T-helper 2 cell (primary cell): ENCODE data around the gene NTSR2.

Experiments
- DNase-seq, 5 experiments: peaks; one replicate each; pipeline versions ENCODE4 v3.0.0 to v3.0.0-alpha.2; 2012 to 2022

The NTSR2 gene

GRCh38 chr2:11624893-11625292, 45.1 kb downstream of the NTSR2 start:
- DNase-seq, result no peak

- no peak for DNase-seq
These were observed 47.4 kb downstream of the NTSR2 start for GRCh38 chr2:11622611-11623010.

GRCh38 chr2:11621410-11621809, 48.6 kb downstream of the NTSR2 start:
- DNase-seq, result no peak

- no peak for DNase-seq
These were observed 51.3 kb downstream of the NTSR2 start for GRCh38 chr2:11618708-11619062.

GRCh38 chr2:11617984-11618707, 51.8 kb downstream of the NTSR2 start:
- no peak for DNase-seq

- DNase-seq, result no peak
These were observed 52.5 kb downstream of the NTSR2 start for GRCh38 chr2:11617527-11617926.

GRCh38 chr2:11616851-11617415, 53.1 kb downstream of the NTSR2 start:
- no peak for DNase-seq

GRCh38 chr2:11616097-11616687, 53.8 kb downstream of the NTSR2 start:
- no peak for DNase-seq

GRCh38 chr2:11615209-11615608, 54.8 kb downstream of the NTSR2 start:
- no peak for DNase-seq

GRCh38 chr2:11613297-11613696, 56.7 kb downstream of the NTSR2 start:
- no peak for DNase-seq

GRCh38 chr2:11612553-11613215, 57.3 kb downstream of the NTSR2 start:
- no peak for DNase-seq

- no peak for DNase-seq
These were observed 58.7 kb downstream of the NTSR2 start for GRCh38 chr2:11611251-11611650.

GRCh38 chr2:11610624-11611242, 59.3 kb downstream of the NTSR2 start:
- DNase-seq, result no peak
